ENCODE measurements around the gene TCN2. TPM values are rescaled to one million over a fixed set of nuclear protein-coding genes. Genes with fewer than 3 reads are reported as not detected.
A peak's percentile ranks its signal among the peaks of the same experiment; 100 is the strongest.
"Not testable (repeated sequence)": the region's sequence is repeated elsewhere in the genome, so short reads cannot be mapped to it uniquely, and the experiment has no call there.

TCN2 gene
- total RNA-seq, 1 donor from 2014 or later = 15.5 TPM

GRCh38 chr22:30591588-30592359, 15.2 kb upstream of the TCN2 start, which contains the start of gene PES1:
Gene PES1, minus strand, starts transcription at chr22:30591910. Its CDS starts 77 bp downstream, at chr22:30591833.
- H3K9me3 Mint-ChIP-seq = no peaks in the 10 kb centered on the region
- TF ChIP-seq CTCF (IDR thresholded peaks at IDR 0.05; ENCODE audit: unreplicated experiment) = no peak
- H3K4me1 Mint-ChIP-seq = peaks cover 2% of the 10 kb centered on the region
- DNase-seq (ENCODE audit: low spot score in 2 of 2, unreplicated experiment in 2 of 2) = peak; percentile 90 to 92
- H3K27me3 Mint-ChIP-seq (ENCODE audit: low read depth) = peaks cover 22% of the 10 kb centered on the region
- H3K27ac Mint-ChIP-seq = no peak within 1 kb of the TSS
- H3K4me3 Mint-ChIP-seq = no peak within 1 kb of the TSS
- peaks cover 6% of the 10 kb centered on the region for H3K36me3 Mint-ChIP-seq

DNA sequence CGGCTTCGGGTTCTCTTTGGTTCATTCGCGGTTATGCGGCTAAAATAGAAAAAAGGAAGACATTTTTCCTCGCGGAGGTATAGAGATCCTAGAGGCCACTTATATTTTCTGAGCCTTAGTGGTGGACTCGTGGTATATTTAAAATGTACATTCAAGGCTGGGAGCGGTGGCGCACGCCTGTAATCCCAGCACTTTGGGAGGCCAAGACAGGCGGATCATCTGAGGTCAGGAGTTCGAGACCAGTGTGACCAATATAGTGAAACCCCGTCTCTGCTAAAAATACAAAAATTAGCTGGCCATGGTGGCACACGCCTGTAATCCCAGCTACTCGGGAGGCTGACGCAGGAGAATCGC, 14.6 kb upstream of the TCN2 start:
- not testable (repeated sequence) for H3K36me3 Mint-ChIP-seq; H3K4me3 Mint-ChIP-seq; DNase-seq (ENCODE audit: low spot score in 2 of 2, unreplicated experiment in 2 of 2); H3K9me3 Mint-ChIP-seq; H3K27ac Mint-ChIP-seq; H3K4me1 Mint-ChIP-seq
- peaks cover 22% of the 10 kb centered on the region for H3K27me3 Mint-ChIP-seq (ENCODE audit: low read depth)

DNA sequence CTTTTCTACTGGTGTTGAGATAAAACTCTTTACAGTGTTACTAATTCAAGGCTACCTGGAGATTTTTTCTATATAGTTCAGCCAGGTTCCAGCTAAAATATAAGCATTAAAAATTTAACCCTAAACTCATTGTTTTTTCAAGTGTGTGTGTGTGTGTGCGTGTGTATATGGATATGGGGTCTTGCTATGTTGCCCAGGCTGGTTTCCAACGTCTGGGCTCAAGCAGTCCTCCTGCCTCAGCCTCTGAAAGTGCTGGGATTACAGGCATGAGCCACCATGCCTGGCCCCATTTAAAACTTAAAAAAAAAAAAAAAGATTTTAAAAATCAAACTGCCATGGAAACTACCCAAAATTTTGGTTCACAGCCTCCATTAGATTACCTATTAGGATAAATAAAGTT, 10.8 kb upstream of the TCN2 start:
- Mint-ChIP-seq H3K27me3 (ENCODE audit: low read depth) (peaks cover 22% of the 10 kb centered on the region), H3K9me3 (no peaks in the 10 kb centered on the region), H3K4me1 (no peaks in the 10 kb centered on the region), H3K4me3 (no peak overlapping the region), H3K36me3 (no peaks in the 10 kb centered on the region), H3K27ac (no peak overlapping the region)
- TF ChIP-seq CTCF (IDR thresholded peaks at IDR 0.05; ENCODE audit: unreplicated experiment) = no peak
- DNase-seq (ENCODE audit: low spot score in 2 of 2, unreplicated experiment in 2 of 2) = no peak

DNA sequence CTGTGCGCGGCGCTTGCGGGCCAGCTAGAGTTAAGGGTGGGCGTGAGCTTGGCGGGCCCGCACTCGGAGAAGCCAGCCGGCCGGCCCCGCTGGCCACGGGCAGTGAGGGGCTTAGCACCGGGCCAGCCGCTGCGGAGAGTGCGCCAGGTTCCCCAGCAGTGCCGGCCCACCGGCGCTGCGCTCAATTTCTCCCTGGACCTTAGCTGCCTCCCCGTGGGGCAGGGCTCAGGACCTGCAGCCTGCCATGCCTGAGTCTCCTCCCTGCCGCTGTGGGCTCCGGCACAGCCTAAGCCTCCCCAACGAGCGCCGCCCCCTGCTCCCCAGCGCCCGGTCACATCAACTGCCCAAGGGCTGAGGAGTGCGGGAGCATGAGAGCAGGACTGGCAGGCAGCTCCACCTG, 10.1 kb upstream of the TCN2 start:
- Mint-ChIP-seq H3K27ac (no peak overlapping the region), H3K36me3 (no peaks in the 10 kb centered on the region), H3K4me3 (no peak overlapping the region), H3K9me3 (no peaks in the 10 kb centered on the region), H3K27me3 (ENCODE audit: low read depth) (peaks cover 22% of the 10 kb centered on the region), H3K4me1 (no peaks in the 10 kb centered on the region)
- no peak for TF ChIP-seq CTCF (IDR thresholded peaks at IDR 0.05; ENCODE audit: unreplicated experiment)
- no peak for DNase-seq (ENCODE audit: low spot score in 2 of 2, unreplicated experiment in 2 of 2)

GRCh38 chr22:30598986-30599385, 8.0 kb upstream of the TCN2 start:
- Mint-ChIP-seq H3K27me3 (ENCODE audit: low read depth) (peaks cover 10% of the 10 kb centered on the region), H3K4me3 (no peak overlapping the region), H3K9me3 (no peaks in the 10 kb centered on the region), H3K27ac (no peak overlapping the region), H3K36me3 (no peaks in the 10 kb centered on the region), H3K4me1 (no peaks in the 10 kb centered on the region)
- TF ChIP-seq CTCF (IDR thresholded peaks at IDR 0.05; ENCODE audit: unreplicated experiment) = no peak
- DNase-seq (ENCODE audit: low spot score in 2 of 2, unreplicated experiment in 2 of 2) = no peak

GRCh38 chr22:30600921-30601320, 6.1 kb upstream of the TCN2 start:
- peaks cover 2% of the 10 kb centered on the region for H3K27me3 Mint-ChIP-seq (ENCODE audit: low read depth)
- peaks cover 5% of the 10 kb centered on the region for H3K4me1 Mint-ChIP-seq
- H3K4me3 Mint-ChIP-seq = no peak overlapping the region

More at GRCh38 chr22:30600921-30601320, 6.1 kb upstream of the TCN2 start:
- no peaks in the 10 kb centered on the region for H3K36me3 Mint-ChIP-seq
- no peak for TF ChIP-seq CTCF (IDR thresholded peaks at IDR 0.05; ENCODE audit: unreplicated experiment)
- DNase-seq (ENCODE audit: low spot score in 2 of 2, unreplicated experiment in 2 of 2) = no peak
- no peak overlapping the region for H3K27ac Mint-ChIP-seq
- no peaks in the 10 kb centered on the region for H3K9me3 Mint-ChIP-seq

All from mesothelial cell of epicardium (in vitro differentiated cells).